ENCODE results near the gene USP14.

USP14 gene

GRCh38 chr18:160831-161570, 2.6 kb downstream of the USP14 start:
- no peak for DNase-seq

- DNase-seq = no peak
Measured at GRCh38 chr18:172361-172760, 14.0 kb downstream of the USP14 start.

- no peak for DNase-seq
Measured at GRCh38 chr18:179499-179898, 21.1 kb downstream of the USP14 start.

GRCh38 chr18:181711-182110, 23.4 kb downstream of the USP14 start:
- no peak for DNase-seq

- no peak for DNase-seq
Measured at GRCh38 chr18:183769-184168, 25.4 kb downstream of the USP14 start.

- DNase-seq = no peak
Measured at GRCh38 chr18:189254-189653, 30.9 kb downstream of the USP14 start.

- DNase-seq = no peak
Measured at GRCh38 chr18:191725-192124, 33.4 kb downstream of the USP14 start.

GRCh38 chr18:192801-193200, 34.4 kb downstream of the USP14 start:
- DNase-seq = no peak

GRCh38 chr18:195651-196050, 37.3 kb downstream of the USP14 start:
- DNase-seq = no peak

GRCh38 chr18:199214-199613, 40.9 kb downstream of the USP14 start:
- DNase-seq = no peak

GRCh38 chr18:199768-200167, 41.4 kb downstream of the USP14 start:
- no peak for DNase-seq

GRCh38 chr18:210075-210474, 51.7 kb downstream of the USP14 start:
- DNase-seq = no peak

- no peak for DNase-seq
Measured at GRCh38 chr18:210733-211132, 52.4 kb downstream of the USP14 start.

GRCh38 chr18:211582-211981, 53.2 kb downstream of the USP14 start:
- DNase-seq = no peak

- DNase-seq = no peak
Measured at GRCh38 chr18:212780-213179, 54.4 kb downstream of the USP14 start.

GRCh38 chr18:213505-213904, 55.1 kb downstream of the USP14 start:
- no peak for DNase-seq

- no peak for DNase-seq
Measured at GRCh38 chr18:213966-214365, 55.6 kb downstream of the USP14 start.

GRCh38 chr18:215448-216010, 57.2 kb downstream of the USP14 start:
- DNase-seq = no peak

GRCh38 chr18:217532-218336, 59.4 kb downstream of the USP14 start:
- no peak for DNase-seq

- DNase-seq = no peak
Measured at GRCh38 chr18:220708-221107, 62.4 kb downstream of the USP14 start.

GRCh38 chr18:225745-226144, 67.4 kb downstream of the USP14 start:
- no peak for DNase-seq

- no peak for DNase-seq
Measured at GRCh38 chr18:227374-227773, 69.0 kb downstream of the USP14 start.

GRCh38 chr18:227902-228301, 69.5 kb downstream of the USP14 start:
- no peak for DNase-seq

- DNase-seq = no peak
Measured at GRCh38 chr18:228586-228985, 70.2 kb downstream of the USP14 start.

All from NCI-H510A (cell line).